ENCODE measurements around the gene KLRC1. TPM values are rescaled to one million over a fixed set of nuclear protein-coding genes. Genes with fewer than 3 reads are reported as not detected.

Gene KLRC1
- total RNA-seq, 1 donor from 2014 or later, result not detected

DNA sequence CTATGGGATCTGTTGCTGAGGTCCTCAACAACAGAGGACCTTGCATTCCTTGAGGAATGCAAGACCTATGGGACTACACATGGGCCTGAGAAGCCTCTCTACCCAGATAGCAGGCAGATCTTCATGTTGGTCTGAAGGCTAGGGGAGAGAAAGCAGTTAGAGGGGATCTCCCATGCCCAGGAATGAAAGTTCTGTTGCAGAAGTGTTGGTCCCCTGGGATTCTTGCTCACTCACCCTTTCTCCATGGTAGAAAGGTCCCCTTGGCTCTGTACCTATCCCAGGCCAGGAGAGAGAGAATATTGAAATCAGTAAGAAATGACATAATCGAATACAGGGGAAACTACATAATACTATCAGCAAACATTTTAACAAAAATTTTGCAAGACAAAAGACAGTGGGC, 16.5 kb upstream of the KLRC1 start:
- no peak overlapping the region for H3K4me3 ChIP-seq
- TF ChIP-seq, protein P1, sequence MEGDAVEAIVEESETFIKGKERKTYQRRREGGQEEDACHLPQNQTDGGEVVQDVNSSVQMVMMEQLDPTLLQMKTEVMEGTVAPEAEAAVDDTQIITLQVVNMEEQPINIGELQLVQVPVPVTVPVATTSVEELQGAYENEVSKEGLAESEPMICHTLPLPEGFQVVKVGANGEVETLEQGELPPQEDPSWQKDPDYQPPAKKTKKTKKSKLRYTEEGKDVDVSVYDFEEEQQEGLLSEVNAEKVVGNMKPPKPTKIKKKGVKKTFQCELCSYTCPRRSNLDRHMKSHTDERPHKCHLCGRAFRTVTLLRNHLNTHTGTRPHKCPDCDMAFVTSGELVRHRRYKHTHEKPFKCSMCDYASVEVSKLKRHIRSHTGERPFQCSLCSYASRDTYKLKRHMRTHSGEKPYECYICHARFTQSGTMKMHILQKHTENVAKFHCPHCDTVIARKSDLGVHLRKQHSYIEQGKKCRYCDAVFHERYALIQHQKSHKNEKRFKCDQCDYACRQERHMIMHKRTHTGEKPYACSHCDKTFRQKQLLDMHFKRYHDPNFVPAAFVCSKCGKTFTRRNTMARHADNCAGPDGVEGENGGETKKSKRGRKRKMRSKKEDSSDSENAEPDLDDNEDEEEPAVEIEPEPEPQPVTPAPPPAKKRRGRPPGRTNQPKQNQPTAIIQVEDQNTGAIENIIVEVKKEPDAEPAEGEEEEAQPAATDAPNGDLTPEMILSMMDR (IDR thresholded peaks at IDR 0.05; ENCODE audit: borderline replicate concordance), result no peak
- H3K27ac ChIP-seq (replicated peaks), result no peak overlapping the region
- peaks cover 9% of the 10 kb centered on the region for H3K9me3 ChIP-seq (replicated peaks)
- no peaks in the 10 kb centered on the region for H3K36me3 ChIP-seq
- H3K4me1 ChIP-seq, result no peaks in the 10 kb centered on the region
- no peak for DNase-seq
- peaks cover 7% of the 10 kb centered on the region for H3K27me3 ChIP-seq (ENCODE audit: low read depth)
- intact Hi-C loops (cut with micrococcal nuclease), result no loop called here

DNA sequence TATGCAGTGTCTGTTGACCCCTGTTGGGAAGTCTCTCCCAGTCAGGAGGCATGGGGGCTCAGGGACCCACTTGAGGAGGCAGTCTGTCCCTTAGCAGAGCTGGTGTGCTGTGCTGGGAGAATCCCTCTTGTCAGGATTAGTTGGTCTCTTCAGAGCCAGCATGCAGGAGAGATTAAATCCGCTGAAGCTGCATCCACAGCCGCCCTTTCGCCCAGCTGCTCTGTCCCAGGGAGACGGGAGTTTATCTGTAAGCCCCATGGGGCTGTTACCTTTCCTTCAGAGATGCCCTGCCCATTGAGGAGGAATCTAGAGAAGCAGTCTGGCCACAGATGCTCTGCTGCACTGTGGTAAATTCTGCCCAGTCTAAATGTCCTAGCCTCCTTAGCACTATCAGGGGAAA, 13.1 kb upstream of the KLRC1 start:
- Histone ChIP-seq H3K27ac (replicated peaks) (no peak overlapping the region), H3K4me1 (no peaks in the 10 kb centered on the region), H3K9me3 (replicated peaks) (peaks cover 5% of the 10 kb centered on the region), H3K27me3 (ENCODE audit: low read depth) (peaks cover 7% of the 10 kb centered on the region), H3K36me3 (no peaks in the 10 kb centered on the region), H3K4me3 (no peak overlapping the region)
- TF ChIP-seq, protein P1 (IDR thresholded peaks at IDR 0.05; ENCODE audit: borderline replicate concordance), result no peak
- no peak for DNase-seq
- intact Hi-C loops (cut with micrococcal nuclease), result no loop called here

DNA sequence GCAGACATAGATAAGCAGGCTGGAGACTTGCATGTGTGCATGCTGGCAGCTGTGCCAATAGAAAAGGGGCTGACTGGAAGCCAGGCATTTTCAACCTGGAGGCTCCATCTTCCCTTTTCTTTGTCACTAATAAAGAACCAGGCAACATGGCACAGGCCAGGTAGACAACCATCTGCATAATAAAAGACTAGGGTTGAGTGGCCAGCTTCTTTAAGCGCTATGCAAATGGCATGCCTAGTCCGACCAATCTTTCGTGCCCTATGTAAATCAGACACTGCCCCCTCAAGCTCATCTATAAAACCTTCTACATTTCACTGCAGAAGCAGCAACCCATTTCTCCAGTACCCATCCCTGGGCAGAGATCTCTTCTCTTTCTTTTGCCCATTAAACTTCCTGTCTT, 4.6 kb upstream of the KLRC1 start:
- no peak for DNase-seq
- TF ChIP-seq, protein P1 (IDR thresholded peaks at IDR 0.05; ENCODE audit: borderline replicate concordance), result no peak
- Histone ChIP-seq H3K27ac (replicated peaks) (no peak overlapping the region), H3K36me3 (no peaks in the 10 kb centered on the region), H3K27me3 (ENCODE audit: low read depth) (no peaks in the 10 kb centered on the region), H3K4me3 (no peak overlapping the region), H3K4me1 (no peaks in the 10 kb centered on the region), H3K9me3 (replicated peaks) (peaks cover 67% of the 10 kb centered on the region)
- intact Hi-C loops (cut with micrococcal nuclease), result no loop called here

DNA sequence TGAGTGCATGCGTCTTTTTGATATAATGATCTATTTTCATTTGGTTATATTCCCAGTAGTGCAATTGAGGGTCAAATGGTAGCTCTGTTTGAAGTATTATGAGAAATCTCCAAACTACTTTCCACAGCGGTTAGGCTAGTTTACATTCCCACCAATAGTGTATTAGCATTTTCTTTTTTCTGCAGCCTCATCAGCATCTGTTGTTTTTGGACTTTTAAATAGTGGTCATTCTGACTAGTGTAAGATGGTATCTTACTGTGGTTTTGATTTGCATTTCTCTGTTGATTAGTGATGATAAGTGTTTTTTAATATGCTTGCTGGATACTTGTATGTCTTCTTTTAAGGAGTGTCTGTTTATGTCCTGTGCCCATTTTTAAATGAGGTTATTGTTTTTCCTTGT, 3.7 kb upstream of the KLRC1 start:
- Histone ChIP-seq H3K36me3 (no peaks in the 10 kb centered on the region), H3K4me1 (no peaks in the 10 kb centered on the region), H3K27ac (replicated peaks) (no peak overlapping the region), H3K27me3 (ENCODE audit: low read depth) (no peaks in the 10 kb centered on the region), H3K4me3 (no peak overlapping the region), H3K9me3 (replicated peaks) (peaks cover 64% of the 10 kb centered on the region)
- intact Hi-C loops (cut with micrococcal nuclease), result no loop called here
- no peak for DNase-seq
- TF ChIP-seq, protein P1 (IDR thresholded peaks at IDR 0.05; ENCODE audit: borderline replicate concordance), result no peak

DNA sequence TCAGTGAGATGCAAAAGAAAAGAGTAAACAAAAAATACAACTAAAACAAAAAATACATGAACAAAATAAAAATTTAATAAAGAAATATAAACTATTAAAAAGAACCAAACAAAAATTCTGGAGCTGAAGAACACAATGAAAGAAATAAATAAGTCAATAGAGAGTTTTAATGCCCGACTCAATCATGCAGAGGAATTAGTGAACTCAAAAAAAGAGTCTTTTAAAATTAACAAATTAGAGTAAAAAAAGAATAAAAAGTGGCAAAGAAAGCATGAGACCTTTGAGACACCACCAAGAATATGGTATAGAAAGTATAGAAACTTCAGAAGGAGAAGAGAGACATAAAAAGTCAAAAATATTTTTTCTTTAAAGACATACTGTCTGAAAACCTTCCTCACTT, 2.6 kb upstream of the KLRC1 start:
- Histone ChIP-seq H3K9me3 (replicated peaks) (peaks cover 61% of the 10 kb centered on the region), H3K4me1 (no peaks in the 10 kb centered on the region), H3K4me3 (no peak overlapping the region), H3K27me3 (ENCODE audit: low read depth) (no peaks in the 10 kb centered on the region), H3K36me3 (no peaks in the 10 kb centered on the region), H3K27ac (replicated peaks) (no peak overlapping the region)
- intact Hi-C loops (cut with micrococcal nuclease), result no loop called here
- TF ChIP-seq, protein P1 (IDR thresholded peaks at IDR 0.05; ENCODE audit: borderline replicate concordance), result no peak
- no peak for DNase-seq

DNA sequence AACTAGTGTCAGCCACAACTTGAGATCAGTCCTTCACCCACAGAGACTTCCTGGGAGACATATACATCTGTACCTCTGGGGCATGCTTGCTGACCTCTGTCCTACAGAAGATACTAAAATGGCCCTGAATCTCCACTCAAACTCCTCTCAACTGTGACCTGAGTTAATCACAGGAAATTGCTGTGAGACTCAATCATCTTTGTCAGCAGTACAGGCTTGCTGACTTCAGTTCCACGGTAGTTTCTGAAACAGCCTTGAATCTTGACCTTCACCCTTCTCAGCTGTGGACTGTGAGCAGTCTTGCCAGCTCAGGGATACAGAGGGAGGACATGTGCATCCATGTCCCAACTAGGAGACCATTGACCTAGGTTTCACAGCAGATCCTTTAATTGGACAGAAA, 1.4 kb upstream of the KLRC1 start:
- Histone ChIP-seq H3K27me3 (ENCODE audit: low read depth) (no peaks in the 10 kb centered on the region), H3K27ac (replicated peaks) (no peak overlapping the region), H3K36me3 (no peaks in the 10 kb centered on the region), H3K4me3 (no peak overlapping the region), H3K4me1 (no peaks in the 10 kb centered on the region), H3K9me3 (replicated peaks) (peaks cover 56% of the 10 kb centered on the region)
- intact Hi-C loops (cut with micrococcal nuclease), result no loop called here
- TF ChIP-seq, protein P1 (IDR thresholded peaks at IDR 0.05; ENCODE audit: borderline replicate concordance), result no peak
- DNase-seq, result no peak

Data from left ventricle myocardium inferior (tissue), 1 donor.